Measurements from ENCODE around the gene DPH1.

Gene DPH1

GRCh38 chr17:2029911-2030778 is at the start of gene DPH1:
TSS of gene DPH1 (plus strand) at chr17:2030153. CDS start at chr17:2030170, 17 bp downstream.
- TF ChIP-seq, protein P1, sequence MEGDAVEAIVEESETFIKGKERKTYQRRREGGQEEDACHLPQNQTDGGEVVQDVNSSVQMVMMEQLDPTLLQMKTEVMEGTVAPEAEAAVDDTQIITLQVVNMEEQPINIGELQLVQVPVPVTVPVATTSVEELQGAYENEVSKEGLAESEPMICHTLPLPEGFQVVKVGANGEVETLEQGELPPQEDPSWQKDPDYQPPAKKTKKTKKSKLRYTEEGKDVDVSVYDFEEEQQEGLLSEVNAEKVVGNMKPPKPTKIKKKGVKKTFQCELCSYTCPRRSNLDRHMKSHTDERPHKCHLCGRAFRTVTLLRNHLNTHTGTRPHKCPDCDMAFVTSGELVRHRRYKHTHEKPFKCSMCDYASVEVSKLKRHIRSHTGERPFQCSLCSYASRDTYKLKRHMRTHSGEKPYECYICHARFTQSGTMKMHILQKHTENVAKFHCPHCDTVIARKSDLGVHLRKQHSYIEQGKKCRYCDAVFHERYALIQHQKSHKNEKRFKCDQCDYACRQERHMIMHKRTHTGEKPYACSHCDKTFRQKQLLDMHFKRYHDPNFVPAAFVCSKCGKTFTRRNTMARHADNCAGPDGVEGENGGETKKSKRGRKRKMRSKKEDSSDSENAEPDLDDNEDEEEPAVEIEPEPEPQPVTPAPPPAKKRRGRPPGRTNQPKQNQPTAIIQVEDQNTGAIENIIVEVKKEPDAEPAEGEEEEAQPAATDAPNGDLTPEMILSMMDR (IDR thresholded peaks at IDR 0.05): no peak

DNA sequence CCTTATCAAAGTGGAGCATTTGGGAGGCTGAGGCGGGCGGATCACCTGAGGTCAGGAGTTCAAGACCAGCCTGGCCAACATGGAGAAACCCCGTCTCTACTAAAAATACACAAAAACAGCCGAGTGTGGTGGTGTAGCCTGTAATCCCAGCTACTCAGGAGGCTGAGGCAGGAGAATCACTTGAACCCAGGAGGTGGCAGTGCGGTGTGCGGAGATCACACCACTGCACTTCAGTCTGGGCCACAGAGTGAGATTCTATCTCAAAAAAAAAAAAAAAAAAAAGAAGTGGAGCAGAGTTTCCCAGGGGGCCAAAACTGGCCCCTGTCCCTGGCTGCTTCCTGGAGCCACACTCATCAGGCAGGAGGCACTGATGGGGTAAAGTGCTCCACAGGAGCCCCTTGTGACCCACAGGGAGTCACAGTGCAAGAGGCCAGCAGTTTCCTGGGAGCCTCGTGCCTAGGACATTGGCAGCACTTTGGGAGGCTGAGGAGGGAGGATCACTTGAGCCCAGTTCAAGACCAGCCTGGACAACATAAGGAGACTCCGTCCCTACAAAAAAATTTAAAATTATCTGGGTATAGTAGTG is 49.2 kb upstream of the DPH1 start:
- TF ChIP-seq, protein P1 (IDR thresholded peaks at IDR 0.05): no peak

- TF ChIP-seq, protein P1 (IDR thresholded peaks at IDR 0.05): no peak
Measured at GRCh38 chr17:1985093-1985492, 44.9 kb upstream of the DPH1 start.

DNA sequence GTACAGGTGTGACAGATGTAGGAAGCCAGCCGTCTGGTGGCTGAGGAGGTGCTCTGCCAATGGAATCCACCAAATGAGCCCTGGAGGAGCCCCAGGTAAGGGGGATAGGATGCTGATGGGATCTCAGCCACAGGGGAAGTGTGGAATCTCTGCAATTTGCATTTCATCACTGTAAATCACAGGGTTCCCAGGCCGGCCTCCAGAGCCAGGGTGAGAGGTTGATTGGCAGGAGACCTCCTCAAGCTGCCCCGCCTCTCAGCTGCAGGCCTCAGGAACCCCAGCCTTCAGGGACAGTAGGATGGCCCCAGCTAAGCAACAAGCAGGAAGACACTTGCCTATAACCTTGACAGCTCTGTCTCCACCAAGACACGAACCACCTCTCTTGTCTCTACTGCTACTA is 44.3 kb upstream of the DPH1 start:
- TF ChIP-seq, protein P1 (IDR thresholded peaks at IDR 0.05): no peak

- TF ChIP-seq, protein P1 (IDR thresholded peaks at IDR 0.05): no peak
Measured at GRCh38 chr17:1986783-1987451, 43.0 kb upstream of the DPH1 start.

- TF ChIP-seq, protein P1 (IDR thresholded peaks at IDR 0.05): no peak
Measured at GRCh38 chr17:1989135-1989534, 40.8 kb upstream of the DPH1 start.

DNA sequence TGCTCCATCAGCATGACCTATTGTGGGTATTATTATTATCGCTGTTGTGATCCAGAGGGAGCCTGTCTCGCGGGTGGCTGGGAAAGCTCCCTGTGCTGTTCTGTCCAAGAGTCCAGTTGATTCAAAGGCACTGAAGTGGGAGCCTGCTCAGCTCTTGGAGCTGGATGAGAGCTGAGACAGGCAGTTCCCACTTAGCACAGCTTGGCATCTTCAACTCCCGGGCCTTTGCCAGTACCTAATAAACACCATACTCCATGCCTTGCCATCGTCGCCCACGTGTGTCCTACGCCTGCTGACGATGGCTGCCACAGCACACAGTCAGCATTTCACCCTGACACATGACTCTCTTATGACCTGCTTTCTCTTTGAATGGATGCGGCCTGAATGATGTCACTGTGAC is 37.4 kb upstream of the DPH1 start:
- TF ChIP-seq, protein P1 (IDR thresholded peaks at IDR 0.05): no peak
